ENCODE results near the gene GYS1.

The GYS1 gene

GRCh38 chr19:48988286-48988685 is 4.8 kb downstream of the GYS1 start:
- no peak for DNase-seq

- DNase-seq, result no peak
These were observed 5.8 kb downstream of the GYS1 start for GRCh38 chr19:48987323-48987722.

DNA sequence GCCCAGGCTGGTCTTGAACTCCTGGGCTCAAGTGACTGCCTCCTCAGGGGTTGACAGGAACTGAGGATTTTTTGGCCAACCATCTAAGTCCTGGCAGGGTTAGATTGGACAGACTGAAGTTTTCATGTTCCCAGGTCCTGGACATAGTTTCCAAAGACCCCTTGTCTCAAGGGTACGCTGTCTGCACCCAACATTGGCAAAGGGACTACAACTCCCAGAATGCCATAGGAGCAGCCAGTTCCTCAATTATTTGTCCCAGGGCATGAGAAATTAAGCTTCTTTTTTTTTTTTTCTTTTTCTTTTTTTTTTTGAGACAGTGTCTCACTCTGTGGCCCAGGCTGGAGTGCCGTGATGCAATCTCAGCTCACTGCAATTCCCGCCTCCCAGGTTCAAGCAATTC is 6.9 kb downstream of the GYS1 start:
- DNase-seq, result no peak

GRCh38 chr19:48985711-48986110 is 7.4 kb downstream of the GYS1 start:
- no peak for DNase-seq

- no peak for DNase-seq
These were observed 10.8 kb downstream of the GYS1 start for GRCh38 chr19:48982280-48982679.

DNA sequence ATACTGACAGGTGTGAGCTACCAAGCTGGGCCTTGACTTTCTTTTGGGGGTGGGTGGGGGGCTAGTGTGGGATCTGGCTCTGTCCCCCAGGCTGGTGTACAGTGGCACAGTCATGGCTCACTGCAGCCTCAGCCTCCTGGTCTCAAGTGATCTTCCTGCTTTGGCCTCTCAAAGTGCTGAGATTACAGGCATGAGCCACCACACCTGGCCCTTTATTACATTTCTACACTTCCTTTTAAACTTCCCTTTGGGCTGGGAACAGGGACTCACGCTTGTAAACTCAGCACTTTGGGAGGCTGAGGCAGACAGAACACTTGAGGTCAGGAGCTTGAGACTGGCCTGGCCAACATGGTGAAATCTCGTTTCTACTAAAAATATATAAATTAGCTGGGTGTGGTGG is 16.0 kb downstream of the GYS1 start:
- DNase-seq, result no peak

DNA sequence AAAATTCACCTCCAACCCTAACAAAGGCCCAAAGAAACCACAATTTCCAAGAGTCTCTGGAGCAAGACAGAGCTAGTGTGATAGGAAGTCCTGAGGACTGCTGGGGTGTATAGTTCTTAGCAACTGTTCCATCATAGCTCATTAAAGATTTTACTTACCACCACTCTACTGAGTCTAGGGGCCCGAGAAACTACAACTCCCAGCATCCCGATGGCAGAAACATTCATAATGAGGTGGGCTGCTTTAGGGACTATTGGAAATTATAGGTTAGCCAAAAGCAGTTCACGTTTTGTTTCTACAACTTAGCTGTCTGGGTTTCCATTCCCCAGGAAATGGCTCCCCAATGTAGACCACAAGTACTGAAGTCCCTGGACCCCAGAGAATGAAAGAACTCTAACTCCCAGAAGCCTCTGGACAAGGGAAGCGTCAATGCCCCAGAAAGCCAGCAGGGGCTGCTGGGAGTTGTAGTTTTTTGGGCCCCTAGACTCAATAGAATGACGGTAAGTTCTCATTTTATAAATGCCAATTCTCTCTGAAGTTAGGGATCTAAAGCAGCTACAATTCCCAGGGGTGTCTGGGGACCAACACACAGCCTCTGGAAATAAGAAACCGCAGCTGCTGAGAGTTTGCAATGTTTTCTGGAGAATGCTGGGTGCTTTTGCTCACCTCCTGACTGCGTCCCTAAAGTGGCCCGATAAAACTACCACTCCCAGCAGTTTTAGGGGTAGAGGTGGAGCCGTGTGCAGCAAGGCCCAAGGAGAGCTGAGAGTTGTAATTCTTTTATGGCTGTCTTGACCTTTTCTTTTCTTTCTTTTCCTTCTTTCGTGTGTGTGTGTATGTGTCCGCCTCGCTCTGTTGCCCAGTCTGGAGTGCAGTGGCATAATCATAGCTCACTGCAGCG is 16.9 kb downstream of the GYS1 start:
- no peak for DNase-seq

DNA sequence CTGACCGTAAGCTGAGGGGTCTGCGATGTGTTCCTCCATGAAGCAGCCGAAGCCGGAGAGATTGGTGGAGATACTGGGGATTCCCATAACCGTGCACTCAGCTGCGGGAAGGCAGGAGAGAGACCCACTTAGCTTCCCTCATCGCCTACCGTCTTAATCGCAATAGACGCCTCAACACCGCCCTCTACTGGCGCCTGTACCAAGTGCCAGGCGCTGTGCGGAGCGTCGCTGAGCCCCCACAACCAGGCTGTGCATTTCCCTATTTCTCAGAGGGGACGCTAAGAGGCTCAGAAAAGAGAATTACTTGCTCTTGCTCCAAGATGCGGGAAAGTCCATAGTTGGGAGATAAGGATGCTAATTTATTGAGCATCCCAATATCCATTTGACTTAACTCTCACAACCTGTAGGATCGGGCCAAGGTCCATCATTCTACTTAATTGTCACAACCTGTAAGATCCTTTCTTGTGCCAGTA is 22.1 kb downstream of the GYS1 start:
- DNase-seq, result peak; percentile 69

GRCh38 chr19:48970139-48970766 is 22.9 kb downstream of the GYS1 start:
- no peak for DNase-seq

GRCh38 chr19:48969276-48970138 is 23.6 kb downstream of the GYS1 start:
- DNase-seq, result no peak

GRCh38 chr19:48968813-48969218 is 24.3 kb downstream of the GYS1 start:
- no peak for DNase-seq

- no peak for DNase-seq
These were observed 24.9 kb downstream of the GYS1 start for GRCh38 chr19:48968179-48968661.

- no peak for DNase-seq
These were observed 25.5 kb downstream of the GYS1 start for GRCh38 chr19:48967346-48968178.

DNA sequence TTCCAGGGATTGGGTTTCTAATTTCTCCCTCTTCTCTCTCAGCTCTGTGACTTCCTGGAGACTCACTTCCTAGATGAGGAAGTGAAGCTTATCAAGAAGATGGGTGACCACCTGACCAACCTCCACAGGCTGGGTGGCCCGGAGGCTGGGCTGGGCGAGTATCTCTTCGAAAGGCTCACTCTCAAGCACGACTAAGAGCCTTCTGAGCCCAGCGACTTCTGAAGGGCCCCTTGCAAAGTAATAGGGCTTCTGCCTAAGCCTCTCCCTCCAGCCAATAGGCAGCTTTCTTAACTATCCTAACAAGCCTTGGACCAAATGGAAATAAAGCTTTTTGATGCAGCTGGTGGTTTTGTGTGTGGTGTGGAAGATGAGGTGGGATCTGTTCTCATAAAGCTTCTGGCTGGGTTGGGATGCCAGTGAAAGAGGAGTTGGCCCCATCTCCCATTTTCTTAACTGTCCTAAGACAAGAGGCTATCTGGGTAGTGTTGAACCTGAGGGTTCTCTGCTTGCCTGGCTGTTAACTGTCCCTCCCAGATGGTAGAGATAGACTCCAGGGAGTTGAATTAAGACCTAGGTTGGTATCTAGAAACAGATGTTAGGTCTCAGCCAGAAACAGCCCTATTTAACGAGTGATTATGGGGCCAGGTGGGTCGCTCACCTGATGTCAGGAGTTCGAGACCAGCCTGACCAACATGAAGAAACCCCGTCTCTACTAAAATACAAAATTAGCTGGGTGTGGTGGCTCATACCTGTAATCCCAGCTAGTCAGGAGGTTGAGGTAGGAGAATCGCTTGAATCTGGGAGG is 26.4 kb downstream of the GYS1 start:
- DNase-seq, result no peak

DNA sequence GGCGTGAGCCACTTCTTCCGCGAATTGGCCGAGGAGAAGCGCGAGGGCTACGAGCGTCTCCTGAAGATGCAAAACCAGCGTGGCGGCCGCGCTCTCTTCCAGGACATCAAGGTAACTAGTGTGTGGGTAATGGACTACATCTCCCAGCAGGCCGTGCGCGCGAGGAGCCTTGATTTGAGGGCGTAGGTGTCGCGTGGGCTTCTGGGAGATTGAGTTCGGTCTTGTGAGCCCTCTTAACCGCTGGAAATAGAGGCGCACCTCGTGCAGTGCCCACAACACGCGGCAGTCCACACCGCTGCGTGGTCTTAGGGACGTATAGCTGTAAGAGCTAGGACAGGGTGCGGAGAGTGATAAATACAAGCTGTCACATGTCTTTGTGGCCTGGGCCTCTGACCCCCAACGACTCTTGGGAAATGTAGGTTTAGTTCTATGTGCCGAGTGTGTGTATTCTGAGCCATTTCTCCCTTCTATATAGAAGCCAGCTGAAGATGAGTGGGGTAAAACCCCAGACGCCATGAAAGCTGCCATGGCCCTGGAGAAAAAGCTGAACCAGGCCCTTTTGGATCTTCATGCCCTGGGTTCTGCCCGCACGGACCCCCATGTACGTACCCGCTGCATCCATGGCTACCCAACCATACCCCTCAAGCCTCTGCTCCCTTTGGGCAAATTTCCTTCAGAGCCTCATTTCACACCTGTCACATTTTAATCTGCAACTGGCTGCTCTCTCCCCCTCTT is 27.1 kb downstream of the GYS1 start:
- DNase-seq, result peak; percentile 84

- DNase-seq, result peak; percentile 83
These were observed 27.9 kb downstream of the GYS1 start, which contains the start of gene FTL for GRCh38 chr19:48965040-48965805. FTL (plus strand) TSS chr19:48965309; CDS start chr19:48965508, 199 bp downstream.

DNA sequence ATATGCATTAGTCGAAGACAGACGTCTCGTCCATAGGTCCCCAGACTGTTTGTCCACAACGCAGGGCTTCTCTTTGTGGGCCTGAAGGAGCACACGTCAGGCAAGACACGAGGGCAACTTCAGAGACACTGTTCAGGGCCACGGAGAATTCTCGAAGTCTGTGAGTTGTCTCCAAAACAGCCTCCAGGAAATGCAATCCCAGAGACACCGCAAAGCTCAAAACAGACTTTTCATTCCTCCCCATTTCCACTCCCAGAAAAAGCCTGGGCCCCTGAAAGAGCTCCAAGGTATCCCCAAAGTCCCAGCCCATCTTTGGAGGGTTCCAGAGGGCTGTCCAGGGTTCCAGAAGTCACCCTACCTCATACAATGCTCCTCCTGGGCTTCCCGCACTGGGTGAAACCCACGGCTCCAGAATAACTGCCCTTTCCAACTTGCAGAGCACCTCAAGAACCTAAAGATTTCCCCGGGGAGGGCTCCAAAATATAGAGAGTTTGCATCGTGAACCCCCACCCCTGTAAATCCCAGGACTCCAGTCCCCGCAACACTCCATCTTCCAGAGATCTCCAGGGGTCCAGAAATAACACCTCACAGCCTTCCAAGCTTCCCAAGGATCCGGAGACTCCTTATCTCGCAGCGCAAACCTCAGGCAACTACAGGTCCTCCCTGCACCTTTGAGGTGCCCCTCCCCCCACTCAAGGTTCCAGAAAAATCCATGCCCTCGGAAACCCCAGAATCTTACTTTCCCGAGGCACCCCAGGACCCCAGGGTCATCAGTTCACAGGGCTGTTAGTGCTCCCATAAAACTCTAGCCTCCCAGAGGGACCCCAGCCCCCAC is 28.7 kb downstream of the GYS1 start:
- DNase-seq, result no peak

DNA sequence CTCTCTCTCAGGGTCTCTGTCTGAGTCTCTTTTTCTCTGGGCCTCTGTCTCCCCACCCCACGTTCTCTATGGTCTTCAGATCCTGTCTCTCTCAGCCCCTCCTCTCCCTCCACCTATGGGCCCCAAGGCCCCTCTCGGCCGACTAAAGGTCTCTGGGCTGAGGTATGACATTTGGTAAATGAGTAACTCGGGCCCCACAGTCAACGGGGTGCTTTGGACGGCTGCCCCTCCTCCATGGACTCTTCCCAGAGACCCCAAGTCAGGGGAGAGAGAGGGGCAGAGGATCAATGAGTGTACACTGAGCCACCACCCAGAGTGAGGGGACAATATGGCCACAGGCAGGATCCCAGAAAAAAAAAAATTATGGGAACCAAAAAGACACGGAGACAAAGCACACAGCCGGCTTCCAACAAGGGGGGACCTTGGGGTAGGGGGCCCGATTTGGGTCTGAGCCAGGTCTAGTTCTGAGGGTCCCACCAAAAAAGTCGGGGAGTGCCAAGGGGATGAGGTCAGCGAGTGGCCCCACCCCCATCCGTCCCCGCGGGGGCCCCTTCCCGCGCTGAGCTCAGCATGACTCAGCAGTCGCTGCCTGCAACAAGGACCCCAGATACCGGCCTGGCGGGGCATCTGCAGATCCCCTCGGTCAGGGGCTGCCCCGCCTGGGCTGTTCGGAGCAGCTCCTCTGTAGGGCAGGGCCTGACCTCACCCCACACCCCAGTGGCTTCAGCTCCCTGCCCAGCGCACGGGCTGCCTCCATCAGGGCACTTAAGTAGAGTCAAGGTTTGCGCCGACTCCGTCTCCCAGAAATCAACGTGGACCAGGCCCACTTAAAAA is 29.5 kb downstream of the GYS1 start:
- peak; percentile 10 for DNase-seq

All from effector CD8-positive, alpha-beta T cell (primary cell).